ENCODE data around the gene LRRC7. TPM values are rescaled to one million over a fixed set of nuclear protein-coding genes. Genes with fewer than 3 reads are reported as not detected.

The LRRC7 gene
- total RNA-seq, 1 experiment from 2014 or later: not detected

GRCh38 chr1:69845655-69846054 is 277.9 kb downstream of the LRRC7 start:
- Histone ChIP-seq H3K9me3 (ENCODE audit: control insufficient read depth, insufficient read depth, low read depth, low read length) (no peaks in the 10 kb centered on the region), H3K4me3 (ENCODE audit: low read depth in 2 of 2, low read length in 2 of 2) (no peak overlapping the region), H3K27me3 (ENCODE audit: control insufficient read depth, insufficient read depth, low read length) (no peaks in the 10 kb centered on the region), H3K27ac (ENCODE audit: low read length) (no peak overlapping the region), H3K36me3 (ENCODE audit: control insufficient read depth, insufficient read depth, low read length) (no peaks in the 10 kb centered on the region), H3K4me1 (ENCODE audit: control insufficient read depth, insufficient read depth, low read length) (no peaks in the 10 kb centered on the region)
- BruUV-seq (replicated peaks): no TSS peak
- in situ Hi-C loops (cut with HindIII; ENCODE audit: low pct_unique_long_range_greater_than_20kb, low sequenced_read_pairs) (no loop called here), intact Hi-C loops (cut with micrococcal nuclease; ENCODE audit: unreplicated experiment) (no loop called here)
- DNase-seq (ENCODE audit: low read depth, low spot score) (no peak), ATAC-seq (no peak)
- no peak for TF ChIP-seq REST (IDR thresholded peaks at IDR 0.05; ENCODE audit: insufficient read depth in 1 of 2, low read depth in 2 of 2, low read length in 1 of 2)
- TF ChIP-seq CTCF (IDR thresholded peaks at IDR 0.05): no peak
- no peak for TF ChIP-seq TCF7L2 (IDR thresholded peaks at IDR 0.05; ENCODE audit: low read depth, low read length)
- TF ChIP-seq SIN3A (IDR thresholded peaks at IDR 0.05; ENCODE audit: borderline replicate concordance, insufficient read depth, low read depth, low read length): no peak
- no peak for TF ChIP-seq POLR2AphosphoS5 (IDR thresholded peaks at IDR 0.05; ENCODE audit: low read depth, low read length)
- CTCF ChIA-PET: no interaction called here
- POLR2A ChIA-PET: no interaction called here

- Histone ChIP-seq H3K4me1 (ENCODE audit: control insufficient read depth, insufficient read depth, low read length) (no peaks in the 10 kb centered on the region), H3K27ac (ENCODE audit: low read length) (no peak overlapping the region), H3K27me3 (ENCODE audit: control insufficient read depth, insufficient read depth, low read length) (no peaks in the 10 kb centered on the region), H3K36me3 (ENCODE audit: control insufficient read depth, insufficient read depth, low read length) (no peaks in the 10 kb centered on the region), H3K9me3 (ENCODE audit: control insufficient read depth, insufficient read depth, low read depth, low read length) (no peaks in the 10 kb centered on the region), H3K4me3 (ENCODE audit: low read depth in 2 of 2, low read length in 2 of 2) (no peak overlapping the region)
- no peak for ATAC-seq
- no peak for DNase-seq (ENCODE audit: low read depth, low spot score)
- intact Hi-C loops (cut with micrococcal nuclease; ENCODE audit: unreplicated experiment) (no loop called here), in situ Hi-C loops (cut with HindIII; ENCODE audit: low pct_unique_long_range_greater_than_20kb, low sequenced_read_pairs) (no loop called here)
- ChIA-PET POLR2A (no interaction called here), CTCF (no interaction called here)
- TF ChIP-seq TCF7L2 (IDR thresholded peaks at IDR 0.05; ENCODE audit: low read depth, low read length) (no peak), REST (IDR thresholded peaks at IDR 0.05; ENCODE audit: insufficient read depth in 1 of 2, low read depth in 2 of 2, low read length in 1 of 2) (no peak), POLR2AphosphoS5 (IDR thresholded peaks at IDR 0.05; ENCODE audit: low read depth, low read length) (no peak), CTCF (IDR thresholded peaks at IDR 0.05) (no peak), SIN3A (IDR thresholded peaks at IDR 0.05; ENCODE audit: borderline replicate concordance, insufficient read depth, low read depth, low read length) (no peak)
- no TSS peak for BruUV-seq (replicated peaks)
These were observed 278.5 kb downstream of the LRRC7 start for GRCh38 chr1:69846267-69846666.

Data from Panc1 (cell line).